Ishikawa (cell line): ENCODE results near the gene RPS28.

Experiments
- CEBPB ChIP-seq: IDR thresholded peaks from 2 replicates; pipeline ENCODE4 v1.6.1; 2012
- CREB1 ChIP-seq: IDR thresholded peaks from 2 replicates; pipeline ENCODE4 v1.6.1; 2012; ENCODE audit warnings: low read depth
- EGR1 ChIP-seq: IDR thresholded peaks from 2 replicates; pipeline ENCODE4 v1.6.1; 2012
- EP300 ChIP-seq: IDR thresholded peaks from 2 replicates; pipeline ENCODE4 v1.6.1; 2012; ENCODE audit warnings: borderline replicate concordance
- FOXM1 ChIP-seq: IDR thresholded peaks from 2 replicates; pipeline ENCODE4 v1.6.1; 2012; ENCODE audit warnings: low read depth, borderline replicate concordance
- MAX ChIP-seq: IDR thresholded peaks from 2 replicates; pipeline ENCODE4 v1.6.1; 2012
- NFIC ChIP-seq: IDR thresholded peaks from 2 replicates; pipeline ENCODE4 v1.6.1; 2012
- RAD21 ChIP-seq: IDR thresholded peaks from 2 replicates; pipeline ENCODE4 v1.6.1; 2012; ENCODE audit warnings: low read depth
- REST ChIP-seq: IDR thresholded peaks from 2 replicates; pipeline ENCODE4 v1.6.1; 2012; ENCODE audit warnings: low read depth, mild to moderate bottlenecking
- TAF1 ChIP-seq: IDR thresholded peaks from 2 replicates; pipeline ENCODE4 v1.6.1; 2012; ENCODE audit warnings: low read depth, mild to moderate bottlenecking
- TCF12 ChIP-seq: IDR thresholded peaks from 2 replicates; pipeline ENCODE4 v1.6.1; 2012; ENCODE audit warnings: low read depth
- TEAD4 ChIP-seq: IDR thresholded peaks from 2 replicates; pipeline ENCODE4 v1.6.1; 2012
- USF1 ChIP-seq: IDR thresholded peaks from 2 replicates; pipeline ENCODE4 v1.6.1; 2012
- YY1 ChIP-seq: IDR thresholded peaks from 2 replicates; pipeline ENCODE4 v1.6.1; 2012; ENCODE audit warnings: low read depth
- ZBTB7A ChIP-seq: IDR thresholded peaks from 2 replicates; pipeline ENCODE4 v1.6.1; 2012; ENCODE audit warnings: low read depth

Gene RPS28

GRCh38 chr19:8363803-8364771, 42.8 kb downstream of the RPS28 start, which contains the start of gene ANGPTL4:
TSS of gene ANGPTL4 (plus strand) at chr19:8364155. CDS start at chr19:8364322, 167 bp downstream.
- TF ChIP-seq REST, result no peak
- TF ChIP-seq MAX, result peak; percentile 29; the same call in 1 of the 2 replicates

- no peak for TF ChIP-seq EP300
- TF ChIP-seq TAF1, result no peak
- no peak for TF ChIP-seq TCF12
- no peak for TF ChIP-seq MAX
- no peak for TF ChIP-seq REST
- no peak for TF ChIP-seq ZBTB7A
- TF ChIP-seq EGR1, result no peak
- no peak for TF ChIP-seq RAD21
- no peak for TF ChIP-seq USF1
- no peak for TF ChIP-seq CEBPB
- TF ChIP-seq NFIC, result no peak
- TF ChIP-seq CREB1, result no peak
- no peak for TF ChIP-seq FOXM1
- TF ChIP-seq TEAD4, result no peak
- TF ChIP-seq YY1, result no peak
These were observed 44.9 kb downstream of the RPS28 start for GRCh38 chr19:8366121-8366581.

- no peak for TF ChIP-seq NFIC
- no peak for TF ChIP-seq EP300
- no peak for TF ChIP-seq TEAD4
- TF ChIP-seq TCF12, result no peak
- no peak for TF ChIP-seq USF1
These were observed 45.6 kb downstream of the RPS28 start for GRCh38 chr19:8366961-8367326.

- TF ChIP-seq YY1 (no peak), TAF1 (no peak), TCF12 (peak; percentile 74; the same call in 1 of the 2 replicates), MAX (no peak), EP300 (peak; percentile 36; the same call in 1 of the 2 replicates), FOXM1 (no peak), EGR1 (no peak), TEAD4 (peak; percentile 77), ZBTB7A (peak; percentile 45; the same call in 1 of the 2 replicates), RAD21 (no peak), USF1 (no peak), CREB1 (no peak), CEBPB (0 out of 2 replicates have a peak, but pooled peaks have one; percentile 51), NFIC (peak; percentile 95), REST (no peak)
These were observed 46.2 kb downstream of the RPS28 start for GRCh38 chr19:8367327-8368001.
